Astrocyte of the spinal cord (primary cell): ENCODE data around the gene MYH4.

Source experiments
- DNase-seq: peaks from one replicate; pipeline ENCODE4 v3.0.0; 2011; ENCODE audit warnings: low read depth, low spot score
- H3K4me3 ChIP-seq: 2 replicates; pipeline ENCODE4 v1.5.1; 2011; ENCODE audit warnings: low read depth, mild to moderate bottlenecking, low read length, moderate library complexity
- in situ Hi-C: cut with HindIII; loops from 2 replicates; pipeline ENCODE4 v1.10.0; 2017; ENCODE audit warnings: low sequenced_read_pairs
- TF ChIP-seq, protein P1 (sequence below): IDR thresholded peaks from 2 replicates; pipeline ENCODE4 v1.5.1; 2012; ENCODE audit warnings: low read depth, mild to moderate bottlenecking, low read length, inconsistent platforms

The MYH4 gene

GRCh38 chr17:10429421-10430045, 39.8 kb downstream of the MYH4 start:
- no peak overlapping the region for H3K4me3 ChIP-seq
- TF ChIP-seq, protein P1, sequence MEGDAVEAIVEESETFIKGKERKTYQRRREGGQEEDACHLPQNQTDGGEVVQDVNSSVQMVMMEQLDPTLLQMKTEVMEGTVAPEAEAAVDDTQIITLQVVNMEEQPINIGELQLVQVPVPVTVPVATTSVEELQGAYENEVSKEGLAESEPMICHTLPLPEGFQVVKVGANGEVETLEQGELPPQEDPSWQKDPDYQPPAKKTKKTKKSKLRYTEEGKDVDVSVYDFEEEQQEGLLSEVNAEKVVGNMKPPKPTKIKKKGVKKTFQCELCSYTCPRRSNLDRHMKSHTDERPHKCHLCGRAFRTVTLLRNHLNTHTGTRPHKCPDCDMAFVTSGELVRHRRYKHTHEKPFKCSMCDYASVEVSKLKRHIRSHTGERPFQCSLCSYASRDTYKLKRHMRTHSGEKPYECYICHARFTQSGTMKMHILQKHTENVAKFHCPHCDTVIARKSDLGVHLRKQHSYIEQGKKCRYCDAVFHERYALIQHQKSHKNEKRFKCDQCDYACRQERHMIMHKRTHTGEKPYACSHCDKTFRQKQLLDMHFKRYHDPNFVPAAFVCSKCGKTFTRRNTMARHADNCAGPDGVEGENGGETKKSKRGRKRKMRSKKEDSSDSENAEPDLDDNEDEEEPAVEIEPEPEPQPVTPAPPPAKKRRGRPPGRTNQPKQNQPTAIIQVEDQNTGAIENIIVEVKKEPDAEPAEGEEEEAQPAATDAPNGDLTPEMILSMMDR, result no peak
- in situ Hi-C loops, result no loop called here
- DNase-seq, result peak; percentile 2

DNA sequence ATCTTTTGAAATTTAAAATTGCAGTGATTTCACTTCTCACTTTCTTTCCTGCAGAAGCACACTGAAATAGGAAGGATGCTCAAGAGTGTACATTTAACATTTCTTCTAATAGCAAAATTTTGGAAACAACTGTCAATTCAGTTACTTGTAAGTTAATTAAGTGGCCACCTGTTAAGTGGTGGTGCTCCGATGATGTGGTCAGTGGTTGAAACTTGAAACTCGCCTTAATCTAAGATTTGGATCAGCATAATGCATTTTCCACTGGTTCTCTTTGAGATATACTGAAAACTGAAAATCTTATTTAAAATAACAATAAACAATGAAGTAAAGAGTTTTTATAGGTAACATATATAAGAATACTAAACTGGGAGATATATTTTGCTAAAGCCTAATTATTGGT, 40.6 kb downstream of the MYH4 start:
- no peak overlapping the region for H3K4me3 ChIP-seq
- DNase-seq, result no peak
- in situ Hi-C loops, result no loop called here
- TF ChIP-seq, protein P1, result no peak

GRCh38 chr17:10421900-10422542, 47.3 kb downstream of the MYH4 start, which contains the start of gene MYH8:
Gene MYH8 (minus strand): TSS chr17:10421950. CDS start chr17:10420227, 1,723 bp downstream.
- TF ChIP-seq, protein P1, result no peak
- in situ Hi-C loops, result no loop called here
- DNase-seq, result no peak
- H3K4me3 ChIP-seq, result no peak within 1 kb of the TSS

GRCh38 chr17:10421211-10421610, 48.1 kb downstream of the MYH4 start:
- DNase-seq, result no peak
- TF ChIP-seq, protein P1, result no peak
- in situ Hi-C loops, result no loop called here
- no peak overlapping the region for H3K4me3 ChIP-seq

DNA sequence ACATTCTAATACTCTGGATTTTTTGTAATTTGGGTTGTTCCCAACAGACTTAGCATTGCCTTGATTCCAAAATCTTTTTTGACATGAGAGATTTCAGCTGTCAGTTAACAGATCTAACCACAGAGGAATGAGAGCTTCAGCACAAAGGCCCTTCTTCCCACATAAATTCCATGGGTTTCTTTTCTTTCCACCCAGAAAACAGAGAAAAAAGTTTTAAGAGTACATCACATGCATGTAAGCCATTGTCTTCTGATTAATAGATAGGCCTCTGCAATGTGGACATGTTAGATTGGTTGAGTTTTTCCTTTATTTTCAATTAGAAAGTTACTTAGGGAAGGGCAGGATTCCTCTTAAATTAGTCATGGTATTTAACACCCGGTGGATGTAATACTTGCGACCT, 48.5 kb downstream of the MYH4 start:
- TF ChIP-seq, protein P1, result no peak
- DNase-seq, result no peak
- no peak overlapping the region for H3K4me3 ChIP-seq
- in situ Hi-C loops, result no loop called here

DNA sequence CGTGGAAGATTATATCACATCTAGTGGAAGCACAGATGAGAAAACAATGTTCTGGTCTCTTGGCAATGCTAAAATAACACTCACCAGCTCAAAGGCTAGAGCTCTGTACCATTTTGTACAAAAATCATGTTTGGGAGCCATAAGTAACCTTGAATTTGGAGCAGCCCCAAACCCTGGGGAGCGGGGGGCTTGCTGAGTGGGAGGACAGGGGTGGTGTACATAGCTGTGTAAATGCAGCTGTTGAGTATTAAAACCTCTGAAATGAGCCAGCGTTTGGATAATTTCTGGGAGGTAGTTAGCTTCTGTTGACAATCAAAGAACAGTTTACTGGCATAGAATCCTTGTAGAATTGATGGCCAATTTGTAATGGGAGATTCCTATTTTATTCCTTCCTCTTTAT, 51.9 kb downstream of the MYH4 start:
- H3K4me3 ChIP-seq, result no peak overlapping the region
- in situ Hi-C loops, result no loop called here
- TF ChIP-seq, protein P1, result no peak
- DNase-seq, result no peak
